Tibial nerve (tissue), 4 donors: Measurements from ENCODE around the gene PLAAT4.
"Not testable (repeated sequence)": the region's sequence is repeated elsewhere in the genome, so short reads cannot be mapped to it uniquely, and the experiment has no call there.

ENCODE experiments used
- CTCF ChIP-seq, 5 experiments: fragments of 200-600 bp in 3 of 5; fragments of 450-650 bp in 2 of 5; sonication (generic) in 3 of 5; IDR thresholded peaks; one replicate each; pipeline ENCODE4 v1.5.1; 2016 to 2019; ENCODE audit warnings: antibody characterized with exemption in 5 of 5, mild to moderate bottlenecking in 3 of 5, moderate library complexity in 2 of 5
- EP300 ChIP-seq, 2 donors: sonication (generic); formaldehyde crosslinking; IDR thresholded peaks; one replicate each; pipeline ENCODE4 v1.6.1; 2017; ENCODE audit warnings: antibody characterized with exemption in 2 of 2, mild to moderate bottlenecking in 1 of 2
- POLR2A ChIP-seq, 2 donors: fragments of 450-650 bp; IDR thresholded peaks; one replicate each; pipeline ENCODE4 v1.6.1; 2017; ENCODE audit warnings: antibody characterized with exemption in 2 of 2, mild to moderate bottlenecking in 2 of 2, moderate library complexity in 2 of 2

- not testable (repeated sequence) for TF ChIP-seq CTCF, POLR2A, EP300 (IDR thresholded peaks at IDR 0.05)
Observed at GRCh38 chr11:63529373-63529772, 7.2 kb upstream of the PLAAT4 start.
